ENCODE data around the gene B4GALT3. TPM values are rescaled to one million over a fixed set of nuclear protein-coding genes. Genes with fewer than 3 reads are reported as not detected.

The B4GALT3 gene
- total and polyA plus RNA-seq, 11 donors: 13.4 to 40.8 (median 22.4) TPM

- Histone ChIP-seq H3K27ac (peak within 1 kb of the TSS; percentile 87 to 99 (median 97)), H3K36me3 (peaks cover 0 to 31% (median 26%) of the 10 kb centered on the region in 9 donors), H3K27me3 (no peaks in the 10 kb centered on the region), H3K9me3 (no peaks in the 10 kb centered on the region), H3K4me3 (peak within 1 kb of the TSS; percentile 42 to 92 (median 71)), H3K4me1 (peaks cover 5 to 74% (median 41%) of the 10 kb centered on the region in 12 donors)
- intact Hi-C loops (cut with DNase I): loop anchor here in 8 of 10 donors (1.0 to 10.0 kb wide), 8 partner anchors 14 to 138 kb away; partner anchors contain the start of genes NIT1 (in 4 of the 8), PFDN2 (in 4 of the 8), USF1 (in 3 of the 8) and UFC1 (in 1 of the 8)
- ATAC-seq (peak; percentile 93 to 97 (median 96)), DNase-seq (peak; percentile 95 to 97 (median 96))
- peak in 3 of 12 donors; percentile 9 to 30 (median 22) for TF ChIP-seq CTCF (IDR thresholded peaks at IDR 0.05)
- TF ChIP-seq POLR2A (IDR thresholded peaks at IDR 0.05): peak in 1 of 2 donors; percentile 48
- WGBS, 4 donors: 1% methylated on average over 23 to 68 of the region's 68 CpGs
These were observed 44.7 kb downstream of the B4GALT3 start, which contains the start of gene DEDD for GRCh38 chr1:161132410-161133219. TSS of gene DEDD (minus strand) at chr1:161132667. CDS start at chr1:161124462, 8,205 bp downstream.

- WGBS, 4 donors: 3 to 4% (median 4%) methylated on average over 21 to 22 of the region's 22 CpGs
- H3K27me3 ChIP-seq: no peaks in the 10 kb centered on the region
- intact Hi-C loops (cut with DNase I): loop anchor here in 8 of 10 donors (1.0 to 10.0 kb wide), 7 partner anchors 13 to 137 kb away; partner anchors contain the start of genes NIT1 (in 4 of the 8), PFDN2 (in 4 of the 8) and USF1 (in 3 of the 8)
- no peaks in the 10 kb centered on the region for H3K9me3 ChIP-seq
- DNase-seq (peak in 1 of 5 donors; percentile 30), ATAC-seq (peak in 1 of 4 donors; percentile 16)
- peak overlapping the region; percentile 87 to 99 (median 97) for H3K27ac ChIP-seq
- H3K36me3 ChIP-seq: peaks cover 0 to 39% (median 34%) of the 10 kb centered on the region in 9 donors
- H3K4me1 ChIP-seq: peaks cover 5 to 76% (median 44%) of the 10 kb centered on the region in 12 donors
- TF ChIP-seq POLR2A (IDR thresholded peaks at IDR 0.05): no peak
- no peak for TF ChIP-seq CTCF (IDR thresholded peaks at IDR 0.05)
- H3K4me3 ChIP-seq: peak overlapping the region; percentile 42 to 92 (median 71)
These were observed 45.5 kb downstream of the B4GALT3 start for GRCh38 chr1:161131523-161132409.

GRCh38 chr1:161130266-161130665, 47.0 kb downstream of the B4GALT3 start:
- WGBS, 4 donors: 18 to 41% (median 25%) methylated on average over 1 of the region's 1 CpG
- Histone ChIP-seq H3K4me1 (peaks cover 5 to 69% (median 44%) of the 10 kb centered on the region in 12 donors), H3K36me3 (peaks cover 0 to 54% (median 48%) of the 10 kb centered on the region in 9 donors), H3K9me3 (no peaks in the 10 kb centered on the region), H3K27ac (peak overlapping the region in 4 of 12 donors; percentile 93 to 97 (median 97)), H3K4me3 (peak overlapping the region in 2 of 12 donors; percentile 64 to 72), H3K27me3 (no peaks in the 10 kb centered on the region)
- no peak for DNase-seq
- TF ChIP-seq CTCF (IDR thresholded peaks at IDR 0.05): no peak
- no peak for TF ChIP-seq POLR2A (IDR thresholded peaks at IDR 0.05)
- intact Hi-C loops (cut with DNase I): loop anchor here in 5 of 10 donors (10.0 kb wide), 2 partner anchors 85 to 135 kb away; partner anchors contain the start of gene USF1 (in 3 of the 5)
- no peak for ATAC-seq

Measured in heart left ventricle (tissue), 16 donors.